HL-60/S4 treated with retinoic acid at 250 ng/mL for 4 days and 3 days (cell line): Measurements from ENCODE around the gene CYP2U1.
"Not testable (repeated sequence)": the region's sequence is repeated elsewhere in the genome, so short reads cannot be mapped to it uniquely, and the experiment has no call there.

Experiments used
- in situ Hi-C: fragments of 300-500 bp; cut with MboI; formaldehyde crosslinking; loops from 2 replicates; pipeline ENCODE4 v1.7.0; 2022; ENCODE audit warnings: low sequenced_read_pairs

CYP2U1 gene

GRCh38 chr4:107916623-107917022, 14.7 kb upstream of the CYP2U1 start:
- in situ Hi-C loops, result loop anchor here (10.0 kb wide), 1 partner anchor 162 kb away; no protein-coding TSS in a partner anchor

- in situ Hi-C loops, result loop anchor here (10.0 kb wide), 1 partner anchor 163 kb away; no protein-coding TSS in a partner anchor
Observed at GRCh38 chr4:107917500-107917899, 13.8 kb upstream of the CYP2U1 start.

- in situ Hi-C loops, result no loop called here
Observed at GRCh38 chr4:107922486-107923473, 8.6 kb upstream of the CYP2U1 start.

- in situ Hi-C loops, result not testable (repeated sequence)
Observed at GRCh38 chr4:107925713-107926112, 5.6 kb upstream of the CYP2U1 start.

GRCh38 chr4:107926875-107927274, 4.5 kb upstream of the CYP2U1 start:
- in situ Hi-C loops, result not testable (repeated sequence)

- in situ Hi-C loops, result no loop called here
Observed at GRCh38 chr4:107931775-107932321, 499 bp downstream of the CYP2U1 start.

- in situ Hi-C loops, result no loop called here
Observed at GRCh38 chr4:107935246-107935645, 3.9 kb downstream of the CYP2U1 start.

GRCh38 chr4:107937040-107937439, 5.7 kb downstream of the CYP2U1 start:
- in situ Hi-C loops, result no loop called here

GRCh38 chr4:107939307-107939706, 8.0 kb downstream of the CYP2U1 start:
- in situ Hi-C loops, result no loop called here

GRCh38 chr4:107945809-107946208, 14.5 kb downstream of the CYP2U1 start:
- in situ Hi-C loops, result no loop called here

GRCh38 chr4:107950746-107951540, 19.6 kb downstream of the CYP2U1 start:
- in situ Hi-C loops, result no loop called here

GRCh38 chr4:107951551-107951950, 20.2 kb downstream of the CYP2U1 start:
- in situ Hi-C loops, result no loop called here

- in situ Hi-C loops, result no loop called here
Observed at GRCh38 chr4:107956011-107956410, 24.7 kb downstream of the CYP2U1 start.

- in situ Hi-C loops, result no loop called here
Observed at GRCh38 chr4:107966903-107967302, 35.6 kb downstream of the CYP2U1 start.

GRCh38 chr4:107967519-107967918, 36.2 kb downstream of the CYP2U1 start:
- in situ Hi-C loops, result not testable (repeated sequence)

- in situ Hi-C loops, result not testable (repeated sequence)
Observed at GRCh38 chr4:107967921-107968320, 36.6 kb downstream of the CYP2U1 start.

GRCh38 chr4:107970063-107970798, 38.9 kb downstream of the CYP2U1 start:
- in situ Hi-C loops, result no loop called here

- in situ Hi-C loops, result no loop called here
Observed at GRCh38 chr4:107972605-107973004, 41.3 kb downstream of the CYP2U1 start.

GRCh38 chr4:107974523-107974922, 43.2 kb downstream of the CYP2U1 start:
- in situ Hi-C loops, result no loop called here

GRCh38 chr4:107977482-107977881, 46.1 kb downstream of the CYP2U1 start:
- in situ Hi-C loops, result no loop called here
